HG03460 (cell line): ENCODE measurements around the gene TMEM167B.
A peak's percentile ranks its signal among the peaks of the same experiment; 100 is the strongest.

ENCODE experiments used
- ATAC-seq: cut with Tn5 transposase; IDR thresholded peaks from one replicate; pipeline ENCODE4 v1.9.1; 2021; ENCODE audit not compliant: unreplicated experiment

Gene TMEM167B

DNA sequence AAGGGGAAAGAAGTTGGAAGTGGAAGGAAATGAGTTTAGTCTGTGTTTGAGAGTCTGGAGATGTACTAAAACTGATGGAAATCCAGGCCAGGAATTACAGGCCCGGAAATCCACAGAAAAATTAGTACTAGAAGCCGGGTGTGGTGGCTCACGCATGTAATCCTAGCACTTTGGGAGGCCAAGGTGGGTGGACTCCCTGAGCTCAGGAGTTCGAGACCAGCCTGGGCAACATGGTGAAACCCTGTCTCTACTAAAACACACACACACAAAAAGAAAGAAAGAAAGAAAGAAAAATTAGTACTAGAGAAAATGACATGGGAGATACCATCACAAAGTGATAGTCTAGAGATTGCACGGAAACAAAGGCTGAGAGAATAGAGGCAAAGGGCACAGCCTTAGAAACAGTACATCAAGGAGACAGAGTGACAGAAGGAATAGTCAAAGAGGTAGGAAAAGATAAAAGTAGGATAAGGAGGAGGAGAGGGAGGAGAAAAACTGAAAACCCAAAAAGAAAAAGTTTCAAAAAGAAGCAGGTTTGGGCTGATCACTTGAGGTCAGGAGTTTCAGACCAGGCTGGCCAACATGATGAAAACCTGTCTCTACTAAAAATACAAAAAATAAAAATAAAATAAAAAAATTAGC lies 10.0 kb upstream of the TMEM167B start:
- ATAC-seq: no peak

DNA sequence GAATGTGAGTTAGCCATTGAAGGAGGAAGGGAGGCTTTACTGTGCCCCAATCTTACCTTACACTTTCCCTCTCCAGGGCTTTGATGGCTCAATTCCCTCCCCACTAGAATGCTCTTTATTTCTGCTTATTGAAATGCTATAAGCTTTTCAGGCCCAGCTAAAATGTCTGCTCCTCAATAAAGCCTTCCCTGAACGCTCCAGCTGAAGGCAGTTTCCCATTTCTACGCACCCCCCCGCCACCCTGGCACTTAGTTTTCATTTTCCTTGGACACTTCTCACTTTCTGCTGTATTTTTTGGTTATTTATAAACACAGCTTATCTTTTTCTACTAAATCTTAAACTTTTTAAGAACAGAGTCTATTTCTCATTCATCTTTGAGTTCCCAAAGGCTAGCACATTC lies 7.1 kb upstream of the TMEM167B start:
- no peak for ATAC-seq

DNA sequence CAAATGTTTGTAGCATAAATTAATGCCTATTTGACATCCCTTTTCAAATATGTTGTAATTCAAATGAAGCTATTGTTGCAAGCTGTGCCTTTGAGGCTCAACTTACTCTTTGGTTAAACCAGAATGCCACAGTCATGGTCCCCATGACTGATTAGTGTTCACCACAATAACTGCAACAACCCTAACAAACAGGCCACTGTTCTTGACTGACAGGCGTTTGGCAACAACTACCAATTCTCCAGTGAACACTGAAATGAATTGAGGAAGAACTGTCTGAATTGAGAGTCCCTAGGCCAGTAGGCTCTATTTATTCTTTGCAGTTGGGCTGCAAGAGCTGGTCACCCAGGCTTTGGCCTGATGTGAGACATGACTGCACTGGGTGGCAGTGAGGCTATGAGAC lies 6.6 kb upstream of the TMEM167B start:
- no peak for ATAC-seq

DNA sequence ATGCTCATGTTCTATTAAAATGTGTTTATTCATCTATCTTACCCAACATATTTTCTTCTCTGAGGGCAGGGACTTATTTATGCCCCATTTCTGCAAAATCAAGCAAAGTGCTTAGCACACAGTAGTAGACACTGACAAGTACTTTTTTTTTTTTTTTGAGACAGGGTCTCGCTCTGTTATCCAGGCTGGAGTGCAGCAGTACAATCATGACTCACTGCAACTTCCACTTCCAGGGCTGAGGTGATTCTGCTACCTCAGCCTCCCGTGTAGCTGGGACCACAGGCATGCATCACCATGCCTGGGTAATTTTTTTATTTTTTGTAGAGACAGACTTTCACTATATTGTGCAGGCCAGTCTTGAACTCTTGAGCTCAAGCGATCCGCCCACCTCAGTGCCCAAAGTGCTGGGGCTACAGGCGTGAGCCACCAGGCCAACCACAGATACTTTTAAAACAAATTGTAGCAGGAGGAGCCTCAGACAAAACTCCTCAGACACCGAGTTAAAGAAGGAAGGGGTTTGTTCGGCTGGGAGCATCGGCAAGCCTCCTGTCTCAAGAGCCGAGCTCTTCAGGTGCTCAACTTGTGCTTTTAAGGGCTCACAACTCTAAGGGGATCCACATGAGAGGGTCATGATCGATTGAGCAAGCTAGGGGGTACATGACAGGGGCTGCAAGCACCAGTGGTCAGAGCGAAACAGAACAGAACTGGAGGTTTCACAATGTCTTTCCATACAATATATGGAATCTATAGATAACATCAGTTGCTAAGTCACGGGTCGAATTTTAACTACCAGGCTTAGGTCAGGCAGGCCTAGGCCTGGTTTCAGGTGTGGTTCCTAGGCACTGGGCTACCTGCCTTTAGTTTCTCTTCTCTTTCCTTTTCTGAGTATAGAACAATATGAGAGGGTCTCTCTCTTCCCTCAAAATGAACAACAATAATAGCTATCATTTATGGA lies 5.7 kb upstream of the TMEM167B start:
- ATAC-seq: no peak

DNA sequence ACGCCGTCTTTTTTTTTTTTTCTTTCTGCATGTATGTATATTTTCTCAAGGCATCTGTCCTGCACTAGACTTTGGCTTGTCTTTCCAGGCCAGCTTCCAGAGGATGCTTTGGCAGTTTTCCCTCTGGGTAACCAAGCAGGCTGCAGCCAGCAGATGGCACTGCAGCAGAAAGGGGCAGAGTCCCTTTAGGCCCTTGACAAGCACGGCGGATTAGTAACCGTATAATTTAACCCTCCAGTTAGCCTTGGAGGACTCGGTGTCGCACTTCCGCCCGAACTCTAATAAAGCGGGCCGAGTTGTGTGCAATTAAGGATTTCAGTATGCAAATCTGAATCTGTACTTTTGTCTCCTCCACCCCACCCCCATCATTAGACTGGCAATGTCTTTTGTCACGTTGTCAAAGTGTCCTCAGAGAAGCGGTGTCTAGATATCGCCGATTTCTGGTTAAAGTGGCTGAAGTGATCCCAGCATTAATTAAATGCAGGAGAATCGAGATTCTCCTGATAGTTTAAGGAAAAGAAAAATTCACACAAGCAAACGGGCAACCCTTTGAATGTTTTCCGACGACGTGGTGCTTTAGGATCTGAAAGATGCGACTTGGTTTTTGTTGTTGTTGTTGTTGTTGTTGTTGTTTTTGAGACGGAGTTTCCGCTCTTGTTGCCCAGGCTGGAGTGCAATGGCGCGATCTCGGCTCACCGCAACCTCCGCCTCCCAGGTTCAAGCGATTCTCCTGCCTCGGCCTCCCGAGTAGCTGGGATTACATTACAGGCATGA lies 1.1 kb upstream of the TMEM167B start:
- ATAC-seq: no peak

DNA sequence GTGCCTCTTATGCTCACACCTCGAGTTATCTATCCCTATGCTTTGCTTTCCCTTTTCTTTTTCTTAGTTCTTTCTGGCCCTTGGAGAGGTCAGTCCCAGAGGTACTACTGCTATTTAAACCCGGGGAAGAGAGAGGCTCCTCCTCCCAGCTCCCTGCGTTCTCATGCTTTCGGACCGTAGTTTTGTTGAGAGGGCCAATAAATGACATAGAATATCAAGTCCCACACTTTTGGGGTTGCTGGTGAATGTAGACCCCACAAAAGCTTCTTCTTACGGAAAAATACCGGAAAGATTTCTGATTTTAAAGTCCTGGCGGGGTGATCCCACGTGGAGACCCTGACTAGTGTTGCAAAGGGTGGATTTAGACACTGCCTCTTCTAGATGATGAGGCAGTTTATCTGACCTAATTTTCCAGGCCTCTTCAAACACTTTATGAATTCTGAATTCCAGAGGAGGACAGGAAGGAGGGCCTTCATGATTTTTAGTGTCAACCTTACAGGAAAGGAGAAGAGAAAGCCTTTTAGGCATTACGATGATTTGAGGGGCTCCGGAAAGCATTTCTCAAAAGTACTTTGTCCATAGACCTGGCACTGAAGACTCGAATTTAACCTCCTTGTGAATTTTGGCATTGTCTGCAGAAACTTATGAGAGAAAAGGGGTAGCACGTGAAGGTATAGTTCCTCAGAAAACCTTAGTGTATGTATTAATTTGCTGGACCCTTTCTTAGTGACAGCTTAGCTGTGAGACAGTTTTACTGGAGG lies 694 bp downstream of the TMEM167B start:
- ATAC-seq: peak; percentile 50

DNA sequence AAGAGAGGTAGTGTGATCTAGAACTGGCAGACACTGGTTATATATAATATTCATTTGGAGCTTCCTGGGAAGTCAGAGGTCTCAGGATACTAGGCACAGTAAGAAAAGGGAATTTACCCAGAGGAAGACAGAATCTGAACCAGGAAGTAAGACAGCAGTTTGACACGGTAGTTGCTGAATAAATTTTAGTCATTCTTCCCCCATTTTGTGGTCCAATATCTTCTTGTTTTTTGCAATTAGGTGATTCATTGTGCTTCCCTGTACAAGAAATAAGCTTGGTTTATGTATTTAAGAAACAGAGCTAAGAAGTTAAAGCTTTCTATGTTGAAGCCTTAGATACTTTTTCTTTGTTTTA lies 1.3 kb downstream of the TMEM167B start:
- no peak for ATAC-seq

DNA sequence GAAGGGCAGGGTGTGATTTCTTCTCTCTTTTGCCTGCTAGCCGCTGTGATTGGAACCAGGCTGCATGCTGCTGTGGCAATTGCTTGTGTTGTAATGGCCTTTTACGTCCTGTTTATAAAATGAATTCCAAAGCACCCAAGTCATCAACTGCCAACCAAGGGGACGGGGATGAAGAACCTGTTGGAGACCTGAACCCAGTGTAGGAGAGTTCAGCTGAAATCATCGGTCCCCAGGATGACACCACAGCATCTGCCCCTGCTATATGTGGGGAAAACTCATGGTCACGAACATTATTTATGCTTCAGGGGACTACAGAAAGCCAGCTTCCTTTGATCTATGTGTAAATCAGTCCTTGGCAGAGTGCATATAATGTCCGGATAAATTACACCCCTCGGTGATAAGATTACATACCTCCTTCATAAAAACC lies 3.8 kb downstream of the TMEM167B start:
- no peak for ATAC-seq

DNA sequence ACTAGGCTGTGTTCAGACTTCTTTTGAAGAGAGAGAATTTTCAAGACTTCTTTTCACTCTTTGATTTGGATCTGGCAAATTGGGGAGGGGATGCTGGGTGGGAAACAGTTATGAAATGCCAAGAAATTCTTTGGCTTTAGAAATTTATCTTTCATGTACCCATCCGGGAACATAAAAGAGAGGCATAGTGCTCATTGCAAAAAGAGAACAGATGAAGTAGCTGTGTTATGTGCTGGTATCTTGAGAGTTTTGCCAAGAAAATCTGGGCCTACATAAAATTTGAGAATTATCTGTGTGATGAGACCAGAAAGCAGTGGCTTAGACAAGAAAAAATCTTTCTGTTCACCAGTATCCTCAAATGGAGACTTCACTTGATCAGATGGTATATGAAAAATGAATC lies 4.3 kb downstream of the TMEM167B start:
- ATAC-seq: no peak

DNA sequence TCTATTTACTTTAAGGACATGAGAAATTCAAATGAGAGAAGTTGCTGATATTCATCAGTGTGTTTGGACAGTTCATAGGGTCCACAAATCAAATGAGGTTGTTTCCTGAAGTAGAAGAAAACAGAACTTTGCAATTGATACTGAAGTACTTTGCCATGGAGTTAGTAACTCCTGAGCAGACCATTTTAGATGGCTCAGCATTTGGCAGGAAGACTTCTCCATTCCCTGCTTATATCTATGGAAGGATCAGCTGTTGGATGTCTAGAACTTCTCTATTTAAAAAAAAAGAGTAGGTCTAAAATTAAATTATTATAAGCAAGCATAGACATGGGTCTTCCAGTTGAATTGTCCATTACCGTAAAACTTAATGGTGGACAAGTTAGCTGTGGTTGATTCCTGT lies 5.1 kb downstream of the TMEM167B start:
- no peak for ATAC-seq

DNA sequence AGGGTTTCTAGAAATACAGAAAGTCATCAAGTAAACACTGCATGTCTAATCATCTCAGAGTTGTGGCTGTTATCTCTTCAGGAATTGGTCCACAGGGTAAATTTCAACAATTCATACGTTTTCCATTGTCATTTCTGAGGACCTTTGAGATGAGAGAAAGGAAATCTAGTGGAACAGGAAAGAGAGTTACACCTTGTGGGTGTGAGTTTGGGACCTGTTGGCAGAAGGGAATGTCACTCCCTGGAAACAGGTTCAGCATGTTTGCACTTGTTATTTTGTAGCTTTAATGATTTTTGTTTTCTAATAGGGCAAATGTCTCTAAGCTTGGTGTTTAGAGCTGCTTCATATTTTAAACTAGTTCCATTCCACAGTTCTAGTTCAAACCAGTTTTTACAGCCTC lies 5.6 kb downstream of the TMEM167B start:
- ATAC-seq: no peak

DNA sequence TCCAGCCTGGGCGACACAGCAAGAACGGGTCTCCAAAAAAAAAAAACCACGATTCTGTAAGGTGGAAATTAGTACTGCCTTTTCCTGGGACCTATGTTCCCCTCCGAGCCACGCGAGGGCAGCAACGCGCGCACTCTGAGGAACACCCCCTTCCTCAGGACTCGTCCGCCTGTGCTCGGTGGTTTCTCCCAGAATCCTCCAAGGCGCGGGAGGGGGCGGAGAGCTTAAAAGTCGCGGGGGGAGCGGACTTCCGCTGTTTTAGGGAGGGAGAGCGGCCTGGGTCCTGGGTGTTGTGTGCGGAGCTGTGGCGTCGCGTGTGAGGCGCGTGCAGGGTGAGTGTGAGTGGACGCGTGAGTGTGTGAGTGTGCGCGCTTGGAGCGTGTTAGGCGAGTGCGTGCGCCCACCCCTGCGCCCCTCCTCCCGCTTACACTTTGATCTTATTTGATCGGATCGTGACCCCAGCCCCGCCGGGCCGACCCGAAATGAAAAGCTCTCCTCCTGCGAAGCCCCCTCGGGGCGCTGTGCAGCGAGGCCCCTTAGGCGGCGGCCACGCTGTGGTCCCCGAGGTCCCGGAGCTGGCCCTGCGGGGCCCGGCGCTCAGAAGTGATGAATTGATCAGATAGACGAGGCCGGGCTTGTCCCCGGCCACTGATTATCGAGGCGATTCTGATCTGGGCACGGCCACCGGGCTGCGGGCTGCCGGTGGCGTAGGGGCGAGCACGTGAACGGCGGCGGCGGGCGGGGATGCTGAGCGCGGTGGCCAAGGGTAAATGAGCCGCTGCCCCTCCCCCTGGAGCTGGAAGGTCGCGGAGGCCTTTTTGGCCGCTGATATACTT lies 9.6 kb downstream of the TMEM167B start:
- ATAC-seq: peak; percentile 83

DNA sequence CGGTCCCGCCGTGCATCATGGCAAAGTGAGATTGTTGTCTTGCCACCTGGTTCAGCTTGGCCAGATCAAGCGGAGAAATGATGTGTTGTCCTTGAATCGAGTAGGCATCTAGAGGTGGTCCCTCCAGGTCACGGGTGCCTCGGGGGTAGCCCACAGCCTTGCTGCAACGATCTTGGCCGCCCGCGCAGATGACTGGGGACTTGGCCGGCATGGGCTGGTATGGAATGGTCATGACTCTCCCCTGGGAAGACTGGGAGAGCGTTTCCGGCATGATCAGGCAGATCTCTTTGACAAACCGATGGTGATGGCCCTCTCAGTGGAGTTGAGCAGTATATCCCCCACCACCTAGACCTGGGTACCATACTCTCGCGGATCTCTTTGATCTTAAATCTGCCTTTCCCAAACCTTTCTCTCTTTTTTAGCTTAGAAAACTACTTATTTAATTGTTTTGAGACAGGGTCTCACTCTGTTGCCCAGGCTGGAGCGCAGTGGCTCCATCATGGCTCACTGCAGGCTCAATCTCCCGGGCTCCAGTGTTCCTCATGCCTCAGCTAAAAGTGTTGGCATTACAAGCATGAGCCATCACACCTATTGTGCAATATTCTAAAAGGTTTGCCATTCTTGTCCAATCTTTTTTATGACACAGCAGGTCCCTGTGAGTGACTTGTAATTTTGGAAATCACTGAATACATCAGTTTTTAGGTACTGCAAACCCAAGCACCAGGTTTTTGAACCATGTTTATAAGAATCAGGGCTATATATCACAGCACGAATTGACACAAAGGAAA lies 14.0 kb downstream of the TMEM167B start:
- no peak for ATAC-seq

DNA sequence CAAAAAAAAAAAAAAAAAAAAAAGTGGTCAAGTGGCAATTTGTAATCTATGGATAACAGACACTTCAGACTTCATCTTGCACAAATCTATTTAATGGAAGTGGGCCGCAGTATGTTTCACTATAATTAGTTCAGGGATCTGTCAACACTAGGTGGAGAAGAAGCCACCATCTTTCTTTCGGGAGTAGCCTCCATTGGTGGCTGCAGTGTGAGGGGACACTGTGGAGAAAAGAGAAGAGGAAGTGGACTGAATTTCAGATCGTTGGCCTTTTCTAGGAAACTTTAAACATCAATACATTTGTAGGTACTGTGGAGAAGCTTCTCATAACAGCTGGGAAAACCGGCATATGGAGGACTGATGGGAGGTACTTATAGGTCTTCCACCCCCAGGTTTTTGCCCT lies 15.3 kb downstream of the TMEM167B start:
- ATAC-seq: no peak

DNA sequence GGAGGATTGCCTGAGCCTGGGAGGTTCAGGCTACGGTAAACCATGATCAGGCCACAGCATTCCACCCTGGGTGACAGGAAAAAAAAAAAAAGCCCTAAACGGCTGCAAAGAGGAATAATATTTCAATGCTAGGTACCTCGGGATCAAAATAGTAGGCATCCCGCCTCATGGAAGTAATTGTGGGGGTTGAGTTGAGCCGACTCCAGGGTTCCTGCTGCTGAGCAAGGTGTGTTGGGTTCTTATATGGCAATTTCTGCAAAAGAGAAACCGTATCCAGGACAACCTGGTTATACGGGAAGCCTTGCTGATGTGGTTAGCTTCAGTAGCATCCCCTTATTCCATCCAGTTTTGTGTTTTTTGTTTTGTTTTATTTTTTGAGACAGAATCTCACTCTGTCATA lies 17.2 kb downstream of the TMEM167B start:
- no peak for ATAC-seq

DNA sequence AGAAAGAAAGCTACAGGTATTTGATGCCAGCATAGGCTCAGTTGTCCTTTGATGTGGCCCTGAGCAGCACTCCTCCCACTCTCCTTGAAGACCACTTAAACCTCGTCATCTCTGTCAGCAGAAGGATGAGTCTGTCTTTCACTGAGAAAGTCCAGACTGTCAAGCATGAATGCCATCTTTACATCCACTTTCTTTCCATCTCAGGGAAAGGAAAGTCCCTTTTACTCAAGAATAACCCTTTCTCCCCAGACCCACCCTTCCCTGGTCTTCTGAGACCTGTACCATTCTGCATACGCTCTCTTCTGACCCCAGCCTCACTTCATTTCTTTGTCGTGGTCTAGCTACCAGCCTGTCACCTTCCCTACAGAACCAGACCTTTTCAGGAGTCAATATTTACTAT lies 19.3 kb downstream of the TMEM167B start:
- no peak for ATAC-seq

DNA sequence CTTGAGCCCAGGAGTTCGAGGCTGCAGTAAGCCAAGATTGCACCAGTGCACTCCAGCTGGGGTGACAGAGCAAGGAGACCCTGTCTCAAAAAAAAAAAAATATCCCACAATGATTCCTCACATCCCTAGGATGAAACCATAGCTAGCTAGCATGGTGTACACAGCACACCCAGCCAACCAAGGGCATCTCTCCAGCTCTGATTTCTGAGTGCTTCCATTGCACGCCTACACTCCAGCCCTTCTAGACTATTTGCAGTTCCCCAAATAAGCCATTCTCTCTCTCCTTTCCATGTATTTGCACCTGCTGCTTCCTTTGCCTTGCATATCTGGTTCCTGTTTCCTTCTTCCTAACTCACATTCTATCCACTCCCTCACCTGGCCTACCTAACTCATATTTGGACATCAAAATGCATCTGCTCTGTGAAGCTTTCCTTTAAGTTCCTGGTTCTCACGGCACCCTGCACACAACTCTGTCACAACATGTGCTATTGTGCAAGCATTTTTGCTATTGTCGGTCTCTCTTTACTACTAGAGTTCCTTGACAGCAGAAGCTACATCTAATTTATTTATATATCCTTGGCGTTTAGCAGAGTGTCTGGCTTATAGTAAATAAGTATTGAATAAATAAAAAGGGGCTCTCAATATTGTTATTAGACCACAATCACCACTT lies 21.0 kb downstream of the TMEM167B start:
- no peak for ATAC-seq

DNA sequence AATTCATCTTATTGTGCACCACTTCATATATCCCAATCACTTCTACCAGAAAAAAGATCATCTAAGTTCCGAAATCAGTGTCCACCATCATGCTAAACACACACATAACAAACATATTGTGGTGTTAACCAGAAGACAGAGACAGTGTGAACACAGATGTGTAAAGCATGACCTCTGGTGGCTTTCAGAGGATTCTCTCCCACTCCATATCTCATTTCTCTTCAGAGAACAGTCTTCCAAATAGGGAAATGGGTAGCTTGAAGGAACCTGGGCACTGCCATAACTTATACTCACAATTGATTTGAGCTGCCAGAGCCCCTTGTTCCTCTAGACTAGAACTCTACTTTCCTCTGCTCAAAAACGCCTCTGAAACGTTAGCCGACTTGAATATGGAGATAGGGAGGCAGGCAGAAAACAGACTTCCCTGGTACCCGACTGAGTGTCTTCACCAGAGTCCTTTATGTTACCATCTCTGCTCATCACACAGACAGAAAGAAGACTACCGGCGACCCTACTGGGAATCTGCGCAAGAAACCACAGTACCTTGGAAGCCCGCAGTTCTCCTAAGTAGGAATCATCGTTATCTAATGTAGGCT lies 21.6 kb downstream of the TMEM167B start:
- ATAC-seq: peak; percentile 52
